ENCODE data around the gene MACROD2. TPM values are rescaled to one million over a fixed set of nuclear protein-coding genes. Genes with fewer than 3 reads are reported as not detected.
A peak's percentile ranks its signal among the peaks of the same experiment; 100 is the strongest.

The MACROD2 gene
- total RNA-seq, 1 experiment from 2014 or later: not detected

DNA sequence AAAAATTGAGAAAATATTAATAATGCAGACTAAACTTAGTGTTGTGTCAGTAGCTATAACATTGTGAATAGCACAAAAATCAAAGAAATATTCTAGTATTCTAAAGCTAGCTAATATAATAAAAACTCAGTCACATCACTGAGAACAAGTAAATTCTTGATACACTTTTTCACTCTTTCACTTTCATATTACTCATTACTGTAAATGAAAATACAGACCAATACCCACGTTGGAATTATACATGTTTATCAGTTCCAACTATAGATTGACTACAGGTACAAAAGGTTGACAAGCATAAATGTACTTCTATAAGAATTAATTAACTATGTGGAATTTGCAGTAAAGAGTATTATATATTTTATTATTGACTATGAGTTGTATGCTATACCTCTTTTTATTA is 1385.5 kb downstream of the MACROD2 start:
- DNase-seq (ENCODE audit: low read depth in 1 of 2, low spot score in 2 of 2): no peak
- no peak overlapping the region for H3K4me3 ChIP-seq
- no peaks in the 10 kb centered on the region for H3K36me3 ChIP-seq
- H3K27ac ChIP-seq: no peak overlapping the region
- no peaks in the 10 kb centered on the region for H3K9me3 ChIP-seq (replicated peaks)
- H3K27me3 ChIP-seq (replicated peaks): no peaks in the 10 kb centered on the region
- H3K4me1 ChIP-seq (replicated peaks): no peaks in the 10 kb centered on the region

DNA sequence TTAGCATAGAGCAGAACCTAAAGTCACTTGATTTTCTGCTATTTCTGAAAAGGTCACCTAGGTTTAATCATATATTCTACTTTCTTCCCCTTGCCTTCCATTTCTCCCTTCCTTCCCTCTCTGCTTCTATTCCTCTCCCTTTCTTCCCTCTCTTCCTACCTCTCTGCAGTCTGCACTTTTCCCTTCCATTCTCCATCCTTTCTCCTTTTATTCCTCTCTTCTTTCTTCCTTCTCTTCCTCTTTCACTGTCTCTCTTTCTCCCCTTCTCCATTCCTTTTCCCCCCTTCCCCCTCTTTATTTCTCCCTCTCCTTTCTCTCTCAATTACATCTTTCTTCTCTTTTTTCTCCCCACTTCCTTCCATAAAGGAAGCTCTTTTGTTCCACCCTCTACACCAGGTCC is 1391.9 kb downstream of the MACROD2 start:
- no peaks in the 10 kb centered on the region for H3K27me3 ChIP-seq (replicated peaks)
- no peaks in the 10 kb centered on the region for H3K36me3 ChIP-seq
- no peak overlapping the region for H3K4me3 ChIP-seq
- H3K27ac ChIP-seq: no peak overlapping the region
- no peaks in the 10 kb centered on the region for H3K4me1 ChIP-seq (replicated peaks)
- no peak for DNase-seq (ENCODE audit: low read depth in 1 of 2, low spot score in 2 of 2)
- no peaks in the 10 kb centered on the region; the same call in 1 of the 2 replicates for H3K9me3 ChIP-seq (replicated peaks)

DNA sequence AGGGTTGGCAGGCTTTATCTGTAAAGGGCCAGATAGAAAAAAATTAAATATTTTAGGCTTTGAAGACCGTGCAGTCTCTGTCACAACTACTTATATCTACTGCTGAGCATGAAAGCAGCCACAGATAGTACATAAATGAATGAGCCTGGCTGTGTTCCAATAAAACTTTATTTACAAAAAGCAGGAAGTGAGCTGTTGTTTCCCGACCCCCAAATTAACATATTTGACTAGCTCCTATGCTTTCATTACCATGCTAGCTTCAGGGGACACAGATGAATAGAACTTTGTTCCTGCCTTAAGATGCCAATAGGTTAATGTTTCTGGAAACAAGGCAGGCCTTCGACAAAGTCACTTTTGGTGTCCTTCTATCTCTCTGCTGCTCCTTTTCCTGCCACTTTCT is 1400.1 kb downstream of the MACROD2 start:
- Histone ChIP-seq H3K27ac (no peak overlapping the region), H3K36me3 (no peaks in the 10 kb centered on the region), H3K4me1 (replicated peaks) (no peaks in the 10 kb centered on the region), H3K9me3 (replicated peaks) (no peaks in the 10 kb centered on the region), H3K27me3 (replicated peaks) (no peaks in the 10 kb centered on the region), H3K4me3 (no peak overlapping the region)
- DNase-seq (ENCODE audit: low read depth in 1 of 2, low spot score in 2 of 2): no peak

DNA sequence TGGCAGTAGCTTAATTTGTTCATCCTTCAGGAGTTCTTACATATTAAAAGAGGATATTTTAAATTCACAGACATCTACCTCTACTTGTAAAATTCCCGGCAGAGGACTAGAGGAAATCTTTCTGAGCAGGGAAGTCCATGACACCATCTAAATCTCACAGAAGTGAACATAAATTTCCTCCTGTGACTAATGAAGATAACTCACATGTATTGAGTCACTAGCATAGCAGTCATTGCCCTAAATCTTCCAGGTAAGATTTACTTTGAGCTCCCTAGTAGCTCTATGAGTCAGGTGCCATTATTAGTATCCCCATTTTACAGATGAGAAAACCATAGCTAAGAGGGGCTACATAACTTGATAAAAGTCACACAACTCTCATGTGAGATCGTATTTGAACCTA is 1400.7 kb downstream of the MACROD2 start:
- Histone ChIP-seq H3K9me3 (replicated peaks) (no peaks in the 10 kb centered on the region), H3K27ac (no peak overlapping the region), H3K4me3 (no peak overlapping the region), H3K27me3 (replicated peaks) (no peaks in the 10 kb centered on the region), H3K36me3 (no peaks in the 10 kb centered on the region), H3K4me1 (replicated peaks) (no peaks in the 10 kb centered on the region)
- no peak for DNase-seq (ENCODE audit: low read depth in 1 of 2, low spot score in 2 of 2)

DNA sequence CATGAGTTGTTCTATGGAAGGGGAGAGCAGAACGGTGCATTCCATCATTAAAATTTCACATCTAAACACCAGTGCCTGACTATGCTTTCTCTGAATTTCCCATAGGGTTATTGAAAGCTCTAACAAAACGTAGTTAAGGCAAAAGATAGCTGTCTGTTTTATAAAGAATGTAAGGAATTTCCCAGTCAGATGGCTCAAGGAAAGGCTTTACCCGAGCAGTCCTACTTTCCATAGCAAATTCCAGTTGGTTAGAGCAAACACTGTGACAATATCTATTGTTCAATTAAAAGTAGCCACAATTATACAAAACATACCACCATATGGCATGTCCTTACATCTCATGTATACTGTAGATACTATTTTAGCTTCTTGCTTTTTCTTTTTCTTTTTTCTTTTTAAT is 1401.6 kb downstream of the MACROD2 start:
- Histone ChIP-seq H3K27ac (no peak overlapping the region), H3K36me3 (no peaks in the 10 kb centered on the region), H3K9me3 (replicated peaks) (no peaks in the 10 kb centered on the region), H3K4me1 (replicated peaks) (no peaks in the 10 kb centered on the region), H3K4me3 (no peak overlapping the region), H3K27me3 (replicated peaks) (no peaks in the 10 kb centered on the region)
- DNase-seq (ENCODE audit: low read depth in 1 of 2, low spot score in 2 of 2): peak in 1 of 2 experiments; percentile 2

DNA sequence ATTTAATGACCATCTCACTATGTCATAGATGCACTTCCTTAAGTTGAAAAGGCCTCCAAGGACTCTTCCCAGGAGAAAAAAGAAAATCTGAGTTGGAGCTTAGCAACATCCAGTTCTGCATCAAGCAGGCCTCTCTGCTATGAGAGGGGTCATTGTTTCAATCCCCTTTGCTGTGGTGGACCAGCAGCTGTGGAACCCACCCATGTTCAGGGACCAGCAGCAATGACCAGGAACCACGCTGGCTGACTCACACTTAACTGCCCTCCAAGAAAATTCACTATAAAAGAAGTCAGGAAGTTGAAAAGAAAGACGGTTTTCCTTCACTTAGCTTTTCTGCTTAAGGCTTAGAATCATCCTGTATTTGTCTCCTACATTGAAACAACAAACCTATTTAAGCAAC is 1404.5 kb downstream of the MACROD2 start:
- Histone ChIP-seq H3K4me1 (replicated peaks) (no peaks in the 10 kb centered on the region), H3K36me3 (no peaks in the 10 kb centered on the region)
- DNase-seq (ENCODE audit: low read depth in 1 of 2, low spot score in 2 of 2): no peak

DNA sequence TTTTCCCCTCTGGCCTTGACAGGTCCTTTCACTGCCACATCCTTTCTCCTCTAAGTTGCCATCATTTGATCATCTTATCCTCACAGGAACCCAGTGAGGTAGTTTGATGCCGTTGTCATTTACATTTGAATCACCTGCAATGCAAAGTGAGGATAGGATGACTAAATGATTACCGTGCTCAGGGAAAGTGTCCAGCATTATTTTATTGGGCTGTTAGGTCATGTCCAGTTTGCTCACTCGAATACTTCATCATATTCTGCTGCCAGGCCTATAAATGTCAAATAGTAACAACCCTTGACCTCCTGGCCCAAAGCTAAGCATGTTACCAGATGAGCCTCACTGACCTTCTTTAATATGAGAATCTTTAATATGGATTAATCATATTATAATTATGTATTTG is 1410.8 kb downstream of the MACROD2 start:
- H3K4me3 ChIP-seq: no peak overlapping the region

More for the DNA sequence above, 1404.5 kb downstream of the MACROD2 start:
- Histone ChIP-seq H3K27me3 (replicated peaks) (no peaks in the 10 kb centered on the region), H3K4me3 (no peak overlapping the region), H3K27ac (no peak overlapping the region), H3K9me3 (replicated peaks) (peaks cover 2% of the 10 kb centered on the region; the same call in 1 of the 2 replicates)

DNA sequence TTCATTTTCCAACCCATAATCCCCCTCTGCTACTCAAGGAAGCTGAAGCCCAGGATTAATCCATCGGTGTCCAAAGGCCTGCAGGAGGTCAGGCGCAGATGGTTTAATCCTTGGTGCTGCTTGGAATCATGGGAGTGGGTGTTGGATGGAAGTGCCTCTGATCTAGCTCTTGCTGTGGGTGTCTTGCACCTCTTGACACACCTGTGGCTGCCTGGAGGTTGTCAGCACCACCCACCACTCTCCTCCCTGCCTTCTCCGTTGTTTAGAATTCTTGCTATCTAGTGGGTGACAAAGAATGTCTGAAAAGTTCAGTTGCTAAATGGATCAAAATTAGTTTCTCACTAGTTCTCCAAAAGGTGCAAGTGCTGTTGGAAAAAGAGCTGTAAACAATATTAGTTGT is 1416.5 kb downstream of the MACROD2 start:
- no peak overlapping the region for H3K27ac ChIP-seq
- H3K27me3 ChIP-seq (replicated peaks): no peaks in the 10 kb centered on the region
- H3K9me3 ChIP-seq (replicated peaks): no peaks in the 10 kb centered on the region; the same call in 1 of the 2 replicates
- no peaks in the 10 kb centered on the region for H3K36me3 ChIP-seq
- no peak for DNase-seq (ENCODE audit: low read depth in 1 of 2, low spot score in 2 of 2)
- no peak overlapping the region for H3K4me3 ChIP-seq
- no peaks in the 10 kb centered on the region for H3K4me1 ChIP-seq (replicated peaks)

More for the DNA sequence above, 1410.8 kb downstream of the MACROD2 start:
- Histone ChIP-seq H3K36me3 (no peaks in the 10 kb centered on the region), H3K27me3 (replicated peaks) (no peaks in the 10 kb centered on the region), H3K4me1 (replicated peaks) (no peaks in the 10 kb centered on the region), H3K9me3 (replicated peaks) (peaks cover 2% of the 10 kb centered on the region; the same call in 1 of the 2 replicates), H3K27ac (no peak overlapping the region)
- DNase-seq (ENCODE audit: low read depth in 1 of 2, low spot score in 2 of 2): no peak

DNA sequence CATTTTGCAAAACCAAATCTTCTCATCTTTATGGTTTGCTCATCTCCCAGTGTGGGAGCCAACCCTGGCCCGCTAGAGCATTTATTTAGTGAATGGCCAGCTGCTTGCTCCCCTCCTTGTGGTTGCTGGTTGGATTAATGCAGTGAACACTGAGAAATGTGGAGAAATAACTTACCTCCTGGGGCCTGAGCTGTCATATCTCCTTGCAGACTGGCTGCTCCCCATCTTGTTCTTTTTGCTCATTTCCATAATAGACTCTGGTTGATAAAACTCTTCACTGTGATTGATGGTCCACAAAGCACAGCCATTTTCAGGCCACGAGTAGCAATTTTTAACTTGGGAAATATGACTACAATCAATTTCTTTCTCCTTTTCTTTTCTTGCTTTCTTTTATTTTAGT is 1420.6 kb downstream of the MACROD2 start:
- Histone ChIP-seq H3K4me1 (replicated peaks) (no peaks in the 10 kb centered on the region), H3K9me3 (replicated peaks) (no peaks in the 10 kb centered on the region; the same call in 1 of the 2 replicates), H3K4me3 (no peak overlapping the region), H3K27me3 (replicated peaks) (no peaks in the 10 kb centered on the region), H3K36me3 (no peaks in the 10 kb centered on the region), H3K27ac (no peak overlapping the region)
- DNase-seq (ENCODE audit: low read depth in 1 of 2, low spot score in 2 of 2): no peak

DNA sequence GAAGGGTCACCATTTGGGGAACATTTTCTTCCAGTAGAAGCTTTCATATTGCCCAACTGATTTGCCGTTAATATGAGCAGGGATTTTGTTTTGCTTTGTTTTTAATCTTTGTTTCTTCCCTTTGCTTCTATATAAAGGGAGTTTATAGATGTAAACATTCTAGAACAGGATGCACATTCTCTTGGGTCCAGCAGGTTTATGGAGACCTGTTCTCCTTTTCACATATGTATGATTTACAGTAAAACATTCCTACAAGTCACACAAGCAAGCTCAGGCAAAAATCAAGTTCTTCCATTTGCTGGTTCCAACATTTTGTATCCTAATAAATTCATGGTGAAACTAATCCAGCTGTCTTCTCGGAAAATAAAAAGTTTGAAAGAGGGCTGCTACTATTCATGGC is 1424.5 kb downstream of the MACROD2 start:
- Histone ChIP-seq H3K9me3 (replicated peaks) (peaks cover 5% of the 10 kb centered on the region), H3K36me3 (no peaks in the 10 kb centered on the region), H3K4me1 (replicated peaks) (no peaks in the 10 kb centered on the region), H3K27ac (no peak overlapping the region), H3K4me3 (no peak overlapping the region), H3K27me3 (replicated peaks) (no peaks in the 10 kb centered on the region)
- no peak for DNase-seq (ENCODE audit: low read depth in 1 of 2, low spot score in 2 of 2)

DNA sequence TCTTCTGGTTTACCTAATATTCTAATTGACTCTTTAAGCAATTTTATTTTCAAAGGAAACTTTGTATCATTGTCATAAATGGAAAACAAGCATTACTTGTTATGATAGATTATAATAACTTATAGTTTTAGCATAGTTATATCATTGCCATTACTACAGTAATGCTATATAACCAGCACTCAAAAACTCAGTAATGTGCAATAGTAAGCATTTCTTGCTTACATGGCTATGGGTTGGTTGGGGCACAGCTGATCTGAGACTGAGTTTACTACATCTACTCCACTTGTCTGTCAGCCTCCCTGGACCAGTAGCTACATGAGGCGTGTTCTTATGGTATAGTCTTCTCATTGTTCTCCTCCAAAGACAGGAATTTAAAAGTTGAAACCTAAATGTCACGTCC is 1427.7 kb downstream of the MACROD2 start:
- H3K36me3 ChIP-seq: no peaks in the 10 kb centered on the region
- H3K4me1 ChIP-seq (replicated peaks): no peaks in the 10 kb centered on the region
- no peak for DNase-seq (ENCODE audit: low read depth in 1 of 2, low spot score in 2 of 2)
- H3K9me3 ChIP-seq (replicated peaks): peaks cover 12% of the 10 kb centered on the region
- H3K4me3 ChIP-seq: no peak overlapping the region
- H3K27me3 ChIP-seq (replicated peaks): no peaks in the 10 kb centered on the region
- no peak overlapping the region for H3K27ac ChIP-seq

DNA sequence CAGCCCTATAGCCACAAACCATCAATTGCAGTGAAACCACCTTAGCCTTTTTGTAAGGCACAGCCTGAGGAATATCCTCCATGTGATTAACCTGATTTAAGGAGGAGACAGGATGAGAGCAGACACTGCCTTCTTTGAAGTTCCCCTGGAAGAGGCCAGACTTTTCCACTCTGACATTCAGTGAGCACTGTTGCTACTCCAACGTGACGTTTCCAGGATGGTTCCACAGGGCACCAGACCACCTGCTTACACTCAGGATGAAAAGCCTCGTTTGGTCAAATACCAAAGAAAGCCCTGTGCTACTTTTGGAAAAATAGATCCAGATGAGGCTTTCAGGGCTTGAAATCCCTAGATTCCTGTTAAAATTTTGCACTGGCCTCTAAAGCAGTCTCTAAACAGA is 1444.2 kb downstream of the MACROD2 start:
- Histone ChIP-seq H3K9me3 (replicated peaks) (peaks cover 2% of the 10 kb centered on the region; the same call in 1 of the 2 replicates), H3K4me3 (no peak overlapping the region), H3K27me3 (replicated peaks) (no peaks in the 10 kb centered on the region), H3K36me3 (no peaks in the 10 kb centered on the region), H3K27ac (no peak overlapping the region), H3K4me1 (replicated peaks) (no peaks in the 10 kb centered on the region)
- no peak for DNase-seq (ENCODE audit: low read depth in 1 of 2, low spot score in 2 of 2)

DNA sequence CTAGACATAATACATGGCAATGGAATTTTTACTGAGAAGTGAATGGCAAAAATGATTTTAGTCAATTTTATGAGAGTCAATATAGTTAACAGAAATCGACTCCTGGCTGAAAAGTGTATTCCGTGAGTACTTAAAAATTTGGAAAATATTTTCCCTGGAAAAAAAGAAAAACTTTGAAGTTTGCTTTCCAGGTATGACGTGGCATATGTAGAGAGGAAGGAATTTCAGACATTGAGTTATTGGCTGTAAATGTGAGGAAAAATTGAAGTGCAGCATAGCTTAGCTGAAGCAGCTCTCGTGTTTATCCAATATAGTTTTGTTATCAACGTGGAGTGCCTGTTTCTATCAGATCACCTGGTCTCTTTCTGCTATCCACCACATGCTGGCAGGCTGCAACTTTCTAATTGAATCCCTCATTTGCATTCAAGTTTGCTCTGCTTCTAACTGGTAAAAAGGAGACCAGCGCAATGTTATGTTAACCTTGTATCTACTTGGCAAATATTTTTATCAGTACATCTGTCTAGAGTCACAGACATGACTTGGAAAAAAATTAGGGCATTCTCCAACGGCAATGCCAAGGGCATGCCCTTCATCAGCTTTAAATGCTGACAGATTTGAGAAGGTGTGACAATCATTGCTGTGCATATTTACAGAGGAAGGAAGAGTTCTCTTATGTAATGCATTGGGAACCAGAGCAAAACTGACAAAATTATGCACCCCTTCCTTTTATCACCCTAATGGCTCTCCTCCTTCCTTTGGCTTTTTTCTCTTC is 1444.9 kb downstream of the MACROD2 start:
- H3K27me3 ChIP-seq (replicated peaks): no peaks in the 10 kb centered on the region
- H3K27ac ChIP-seq: no peak overlapping the region
- no peak overlapping the region for H3K4me3 ChIP-seq
- no peaks in the 10 kb centered on the region for H3K4me1 ChIP-seq (replicated peaks)
- H3K9me3 ChIP-seq (replicated peaks): peaks cover 2% of the 10 kb centered on the region; the same call in 1 of the 2 replicates
- no peaks in the 10 kb centered on the region for H3K36me3 ChIP-seq
- no peak for DNase-seq (ENCODE audit: low read depth in 1 of 2, low spot score in 2 of 2)

DNA sequence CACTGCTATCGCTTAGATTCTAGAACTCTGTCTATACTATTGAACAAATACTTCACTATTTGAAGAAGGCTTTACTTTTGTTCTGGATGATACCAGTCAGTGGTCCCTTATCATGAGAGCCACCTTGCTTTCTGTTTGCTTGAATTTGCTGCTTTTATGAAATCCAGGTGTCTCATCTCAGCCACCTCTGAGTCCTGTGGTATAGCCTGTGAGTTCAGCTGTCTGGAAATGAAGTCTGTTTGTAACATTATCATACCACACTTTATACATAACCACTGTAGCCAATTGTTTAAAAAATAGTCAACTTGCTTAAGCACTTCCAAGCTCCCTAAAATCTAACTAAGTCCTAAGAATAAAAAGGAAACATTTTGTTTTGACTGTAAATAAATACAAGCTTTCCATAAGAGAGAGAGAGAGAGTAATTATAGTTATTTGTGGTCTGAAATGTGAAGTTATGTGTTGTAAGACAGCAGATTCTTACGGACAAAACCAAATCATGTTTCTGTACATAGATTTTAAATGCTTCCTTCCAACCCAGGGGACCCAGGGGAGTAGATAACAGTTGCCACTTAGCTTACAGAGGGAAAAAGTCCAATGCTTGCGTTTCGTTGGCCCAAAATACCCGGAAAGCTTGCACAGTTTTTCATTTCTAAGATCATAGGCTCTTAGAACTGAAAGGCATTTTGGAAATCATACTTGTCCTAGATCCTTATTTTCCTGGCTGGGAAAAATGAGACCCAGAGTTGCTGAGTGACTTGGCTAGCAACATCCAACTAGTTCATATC is 1449.9 kb downstream of the MACROD2 start:
- Histone ChIP-seq H3K4me3 (no peak overlapping the region), H3K4me1 (replicated peaks) (no peaks in the 10 kb centered on the region), H3K27me3 (replicated peaks) (no peaks in the 10 kb centered on the region), H3K27ac (no peak overlapping the region), H3K9me3 (replicated peaks) (0 out of 2 replicates have a peak, but pooled peaks cover 5% of the 10 kb centered on the region), H3K36me3 (no peaks in the 10 kb centered on the region)
- no peak for DNase-seq (ENCODE audit: low read depth in 1 of 2, low spot score in 2 of 2)
